Neural crest cell (in vitro differentiated cells): ENCODE results near the gene NR1H4. TPM values are rescaled to one million over a fixed set of nuclear protein-coding genes. Genes with fewer than 3 reads are reported as not detected.

Source experiments
- DNase-seq: peaks from one replicate; pipeline ENCODE4 v3.0.0; 2021; ENCODE audit warnings: low read depth, mixed read lengths, low spot score
- H3K27ac Mint-ChIP-seq: one replicate; pipeline ENCODE4 v1.8.0; 2021; ENCODE audit warnings: mild to moderate bottlenecking, mixed read lengths; ENCODE audit not compliant: unreplicated experiment
- H3K27me3 Mint-ChIP-seq: 2 replicates; pipeline ENCODE4 v1.8.0; 2021; ENCODE audit warnings: low read depth, mild to moderate bottlenecking, mixed read lengths
- H3K36me3 Mint-ChIP-seq: 2 replicates; pipeline ENCODE4 v1.8.0; 2021; ENCODE audit warnings: low read depth, mild to moderate bottlenecking, mixed read lengths
- H3K4me1 Mint-ChIP-seq: 2 replicates; pipeline ENCODE4 v1.8.0; 2021; ENCODE audit warnings: mixed read lengths
- H3K4me3 Mint-ChIP-seq: one replicate; pipeline ENCODE4 v1.8.0; 2021; ENCODE audit warnings: mild to moderate bottlenecking, mixed read lengths
- H3K9me3 Mint-ChIP-seq: 2 replicates; pipeline ENCODE4 v1.8.0; 2021; ENCODE audit warnings: mixed read lengths
- total RNA-seq: library from RNA; stranded (reverse); gene quantifications from 2 replicates; pipeline ENCODE4 v1.2.1, GENCODE V29; 2021
- TF ChIP-seq, protein P1 (sequence below): fragments of 200-600 bp; sonication (generic); conservative IDR thresholded peaks from 2 replicates; pipeline ENCODE4 v1.5.0; 2021; ENCODE audit warnings: antibody characterized with exemption, mild to moderate bottlenecking

Gene NR1H4
- total RNA-seq, 1 donor from 2014 or later, result not detected

DNA sequence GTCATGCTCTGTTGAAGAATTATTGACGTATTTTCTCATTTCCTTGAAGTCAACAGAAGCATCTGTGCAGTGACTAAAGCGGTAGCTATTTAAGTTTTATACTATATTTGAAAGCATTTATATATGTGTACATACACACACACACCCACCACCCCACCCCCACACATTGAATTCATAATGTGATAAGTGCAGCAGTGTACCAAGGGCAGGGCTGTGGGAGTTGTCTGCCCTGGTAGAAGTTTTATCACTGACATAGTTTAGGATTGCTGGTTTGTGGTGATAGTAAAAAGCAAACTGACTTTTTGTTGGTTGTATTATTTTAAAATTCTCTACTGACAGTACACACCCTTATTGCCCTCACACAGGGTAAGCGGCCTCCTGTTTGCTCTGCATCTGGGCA lies 138.9 kb downstream of the NR1H4 start:
- TF ChIP-seq, protein P1, sequence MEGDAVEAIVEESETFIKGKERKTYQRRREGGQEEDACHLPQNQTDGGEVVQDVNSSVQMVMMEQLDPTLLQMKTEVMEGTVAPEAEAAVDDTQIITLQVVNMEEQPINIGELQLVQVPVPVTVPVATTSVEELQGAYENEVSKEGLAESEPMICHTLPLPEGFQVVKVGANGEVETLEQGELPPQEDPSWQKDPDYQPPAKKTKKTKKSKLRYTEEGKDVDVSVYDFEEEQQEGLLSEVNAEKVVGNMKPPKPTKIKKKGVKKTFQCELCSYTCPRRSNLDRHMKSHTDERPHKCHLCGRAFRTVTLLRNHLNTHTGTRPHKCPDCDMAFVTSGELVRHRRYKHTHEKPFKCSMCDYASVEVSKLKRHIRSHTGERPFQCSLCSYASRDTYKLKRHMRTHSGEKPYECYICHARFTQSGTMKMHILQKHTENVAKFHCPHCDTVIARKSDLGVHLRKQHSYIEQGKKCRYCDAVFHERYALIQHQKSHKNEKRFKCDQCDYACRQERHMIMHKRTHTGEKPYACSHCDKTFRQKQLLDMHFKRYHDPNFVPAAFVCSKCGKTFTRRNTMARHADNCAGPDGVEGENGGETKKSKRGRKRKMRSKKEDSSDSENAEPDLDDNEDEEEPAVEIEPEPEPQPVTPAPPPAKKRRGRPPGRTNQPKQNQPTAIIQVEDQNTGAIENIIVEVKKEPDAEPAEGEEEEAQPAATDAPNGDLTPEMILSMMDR, result no peak
- Mint-ChIP-seq H3K9me3 (no peaks in the 10 kb centered on the region), H3K27ac (peak overlapping the region; percentile 19), H3K4me1 (no peaks in the 10 kb centered on the region), H3K36me3 (peaks cover 24% of the 10 kb centered on the region), H3K4me3 (no peak overlapping the region), H3K27me3 (no peaks in the 10 kb centered on the region)
- no peak for DNase-seq

Other genes with a start within 250 kb of the NR1H4 start
- gene DEPDC4, start 206.8 kb upstream of the NR1H4 start, total RNA-seq, result 3.5 and 4.1 TPM in 2 replicates
- gene SCYL2, start 206.7 kb upstream of the NR1H4 start, total RNA-seq, result 56.2 and 59.8 TPM in 2 replicates
- not detected in 2 replicates for gene SLC17A8, start 116.8 kb upstream of the NR1H4 start, total RNA-seq
- gene GAS2L3, start 99.8 kb downstream of the NR1H4 start, total RNA-seq, result 34.1 and 36.2 TPM in 2 replicates